ENCODE data around the gene IGF2R. TPM values are rescaled to one million over a fixed set of nuclear protein-coding genes. Genes with fewer than 3 reads are reported as not detected.

The IGF2R gene
- polyA plus RNA-seq, 1 donor: 81.5 TPM

GRCh38 chr6:160043784-160044183 lies 74.9 kb downstream of the IGF2R start:
- DNase-seq: no peak
- Histone ChIP-seq H3K27ac (ENCODE audit: low read length) (no peak overlapping the region), H3K9me3 (ENCODE audit: control insufficient read depth, low read depth, low read length) (no peaks in the 10 kb centered on the region), H3K4me1 (ENCODE audit: control insufficient read depth, insufficient read depth, low read length) (no peaks in the 10 kb centered on the region), H3K36me3 (ENCODE audit: control insufficient read depth, insufficient read depth, low read length) (peaks cover 92% of the 10 kb centered on the region), H3K27me3 (ENCODE audit: control insufficient read depth, insufficient read depth, low read length) (no peaks in the 10 kb centered on the region), H3K4me3 (ENCODE audit: low read length) (no peak overlapping the region)
- no CpG with 5 or more reads among the region's 4 CpGs for WGBS (ENCODE audit: insufficient coverage, low lambda C conversion rate)

GRCh38 chr6:160044687-160045086 lies 75.8 kb downstream of the IGF2R start:
- no CpG with 5 or more reads among the region's 5 CpGs for whole genome bisulfite sequencing (ENCODE audit: insufficient coverage, low lambda C conversion rate)

GRCh38 chr6:160048471-160048870 lies 79.6 kb downstream of the IGF2R start:
- Histone ChIP-seq H3K9me3 (ENCODE audit: control insufficient read depth, low read depth, low read length) (no peaks in the 10 kb centered on the region), H3K27me3 (ENCODE audit: control insufficient read depth, insufficient read depth, low read length) (no peaks in the 10 kb centered on the region), H3K4me1 (ENCODE audit: control insufficient read depth, insufficient read depth, low read length) (no peaks in the 10 kb centered on the region), H3K27ac (ENCODE audit: low read length) (no peak overlapping the region), H3K4me3 (ENCODE audit: low read length) (no peak overlapping the region), H3K36me3 (ENCODE audit: control insufficient read depth, insufficient read depth, low read length) (peaks cover 85% of the 10 kb centered on the region)
- DNase-seq: no peak
- no CpG with 5 or more reads among the region's 6 CpGs for WGBS (ENCODE audit: insufficient coverage, low lambda C conversion rate)

More at GRCh38 chr6:160044687-160045086, 75.8 kb downstream of the IGF2R start:
- Histone ChIP-seq H3K4me3 (ENCODE audit: low read length) (no peak overlapping the region), H3K4me1 (ENCODE audit: control insufficient read depth, insufficient read depth, low read length) (no peaks in the 10 kb centered on the region), H3K27ac (ENCODE audit: low read length) (no peak overlapping the region), H3K27me3 (ENCODE audit: control insufficient read depth, insufficient read depth, low read length) (no peaks in the 10 kb centered on the region), H3K9me3 (ENCODE audit: control insufficient read depth, low read depth, low read length) (no peaks in the 10 kb centered on the region), H3K36me3 (ENCODE audit: control insufficient read depth, insufficient read depth, low read length) (peaks cover 96% of the 10 kb centered on the region)
- no peak for DNase-seq

GRCh38 chr6:160049346-160049745 lies 80.5 kb downstream of the IGF2R start:
- no peak overlapping the region for H3K27ac ChIP-seq (ENCODE audit: low read length)
- no CpG with 5 or more reads among the region's 9 CpGs for WGBS (ENCODE audit: insufficient coverage, low lambda C conversion rate)

GRCh38 chr6:160050022-160050421 lies 81.1 kb downstream of the IGF2R start:
- no CpG with 5 or more reads among the region's 7 CpGs for WGBS (ENCODE audit: insufficient coverage, low lambda C conversion rate)
- H3K9me3 ChIP-seq (ENCODE audit: control insufficient read depth, low read depth, low read length): no peaks in the 10 kb centered on the region
- H3K27ac ChIP-seq (ENCODE audit: low read length): no peak overlapping the region
- H3K36me3 ChIP-seq (ENCODE audit: control insufficient read depth, insufficient read depth, low read length): peaks cover 85% of the 10 kb centered on the region
- no peaks in the 10 kb centered on the region for H3K4me1 ChIP-seq (ENCODE audit: control insufficient read depth, insufficient read depth, low read length)
- H3K27me3 ChIP-seq (ENCODE audit: control insufficient read depth, insufficient read depth, low read length): no peaks in the 10 kb centered on the region
- no peak for DNase-seq
- H3K4me3 ChIP-seq (ENCODE audit: low read length): no peak overlapping the region

More at GRCh38 chr6:160049346-160049745, 80.5 kb downstream of the IGF2R start:
- Histone ChIP-seq H3K4me1 (ENCODE audit: control insufficient read depth, insufficient read depth, low read length) (no peaks in the 10 kb centered on the region), H3K27me3 (ENCODE audit: control insufficient read depth, insufficient read depth, low read length) (no peaks in the 10 kb centered on the region), H3K36me3 (ENCODE audit: control insufficient read depth, insufficient read depth, low read length) (peaks cover 85% of the 10 kb centered on the region), H3K9me3 (ENCODE audit: control insufficient read depth, low read depth, low read length) (no peaks in the 10 kb centered on the region), H3K4me3 (ENCODE audit: low read length) (no peak overlapping the region)
- no peak for DNase-seq

GRCh38 chr6:160051390-160051789 lies 82.5 kb downstream of the IGF2R start:
- WGBS (ENCODE audit: insufficient coverage, low lambda C conversion rate): no CpG with 5 or more reads among the region's 2 CpGs
- no peaks in the 10 kb centered on the region for H3K27me3 ChIP-seq (ENCODE audit: control insufficient read depth, insufficient read depth, low read length)
- H3K4me3 ChIP-seq (ENCODE audit: low read length): no peak overlapping the region
- H3K9me3 ChIP-seq (ENCODE audit: control insufficient read depth, low read depth, low read length): no peaks in the 10 kb centered on the region
- peaks cover 88% of the 10 kb centered on the region for H3K36me3 ChIP-seq (ENCODE audit: control insufficient read depth, insufficient read depth, low read length)
- H3K4me1 ChIP-seq (ENCODE audit: control insufficient read depth, insufficient read depth, low read length): no peaks in the 10 kb centered on the region
- no peak overlapping the region for H3K27ac ChIP-seq (ENCODE audit: low read length)
- no peak for DNase-seq

- Histone ChIP-seq H3K27ac (ENCODE audit: low read length) (no peak overlapping the region), H3K27me3 (ENCODE audit: control insufficient read depth, insufficient read depth, low read length) (no peaks in the 10 kb centered on the region), H3K4me3 (ENCODE audit: low read length) (no peak overlapping the region), H3K4me1 (ENCODE audit: control insufficient read depth, insufficient read depth, low read length) (peaks cover 9% of the 10 kb centered on the region), H3K36me3 (ENCODE audit: control insufficient read depth, insufficient read depth, low read length) (peaks cover 83% of the 10 kb centered on the region), H3K9me3 (ENCODE audit: control insufficient read depth, low read depth, low read length) (no peaks in the 10 kb centered on the region)
- no CpG with 5 or more reads among the region's 6 CpGs for WGBS (ENCODE audit: insufficient coverage, low lambda C conversion rate)
- no peak for DNase-seq
These were observed 85.4 kb downstream of the IGF2R start for GRCh38 chr6:160054271-160054670.

GRCh38 chr6:160054913-160055312 lies 86.0 kb downstream of the IGF2R start:
- WGBS (ENCODE audit: insufficient coverage, low lambda C conversion rate): no CpG with 5 or more reads among the region's 7 CpGs
- Histone ChIP-seq H3K4me3 (ENCODE audit: low read length) (no peak overlapping the region), H3K27ac (ENCODE audit: low read length) (no peak overlapping the region), H3K4me1 (ENCODE audit: control insufficient read depth, insufficient read depth, low read length) (peaks cover 9% of the 10 kb centered on the region), H3K9me3 (ENCODE audit: control insufficient read depth, low read depth, low read length) (no peaks in the 10 kb centered on the region), H3K36me3 (ENCODE audit: control insufficient read depth, insufficient read depth, low read length) (peaks cover 83% of the 10 kb centered on the region), H3K27me3 (ENCODE audit: control insufficient read depth, insufficient read depth, low read length) (no peaks in the 10 kb centered on the region)
- no peak for DNase-seq

- H3K9me3 ChIP-seq (ENCODE audit: control insufficient read depth, low read depth, low read length): no peaks in the 10 kb centered on the region
- H3K36me3 ChIP-seq (ENCODE audit: control insufficient read depth, insufficient read depth, low read length): peaks cover 83% of the 10 kb centered on the region
- H3K27ac ChIP-seq (ENCODE audit: low read length): no peak overlapping the region
- DNase-seq: no peak
- WGBS (ENCODE audit: insufficient coverage, low lambda C conversion rate): no CpG with 5 or more reads among the region's 5 CpGs
- no peak overlapping the region for H3K4me3 ChIP-seq (ENCODE audit: low read length)
- peaks cover 9% of the 10 kb centered on the region for H3K4me1 ChIP-seq (ENCODE audit: control insufficient read depth, insufficient read depth, low read length)
- H3K27me3 ChIP-seq (ENCODE audit: control insufficient read depth, insufficient read depth, low read length): no peaks in the 10 kb centered on the region
These were observed 86.5 kb downstream of the IGF2R start for GRCh38 chr6:160055378-160055777.

GRCh38 chr6:160055813-160056212 lies 86.9 kb downstream of the IGF2R start:
- H3K4me1 ChIP-seq (ENCODE audit: control insufficient read depth, insufficient read depth, low read length): peaks cover 9% of the 10 kb centered on the region
- no peak overlapping the region for H3K4me3 ChIP-seq (ENCODE audit: low read length)
- DNase-seq: no peak
- H3K27ac ChIP-seq (ENCODE audit: low read length): no peak overlapping the region
- H3K36me3 ChIP-seq (ENCODE audit: control insufficient read depth, insufficient read depth, low read length): peaks cover 82% of the 10 kb centered on the region
- 100% methylated on average over 1 of the region's 6 CpGs for WGBS (ENCODE audit: insufficient coverage, low lambda C conversion rate)
- no peaks in the 10 kb centered on the region for H3K27me3 ChIP-seq (ENCODE audit: control insufficient read depth, insufficient read depth, low read length)
- no peaks in the 10 kb centered on the region for H3K9me3 ChIP-seq (ENCODE audit: control insufficient read depth, low read depth, low read length)

GRCh38 chr6:160057080-160057479 lies 88.2 kb downstream of the IGF2R start:
- Histone ChIP-seq H3K9me3 (ENCODE audit: control insufficient read depth, low read depth, low read length) (no peaks in the 10 kb centered on the region), H3K27ac (ENCODE audit: low read length) (no peak overlapping the region), H3K4me3 (ENCODE audit: low read length) (no peak overlapping the region), H3K27me3 (ENCODE audit: control insufficient read depth, insufficient read depth, low read length) (no peaks in the 10 kb centered on the region), H3K4me1 (ENCODE audit: control insufficient read depth, insufficient read depth, low read length) (peaks cover 9% of the 10 kb centered on the region), H3K36me3 (ENCODE audit: control insufficient read depth, insufficient read depth, low read length) (peaks cover 82% of the 10 kb centered on the region)
- no peak for DNase-seq
- no CpG with 5 or more reads among the region's 6 CpGs for WGBS (ENCODE audit: insufficient coverage, low lambda C conversion rate)
